Ovary (tissue), 9 donors: ENCODE results near the gene KRTAP5-1. TPM values are rescaled to one million over a fixed set of nuclear protein-coding genes. Genes with fewer than 3 reads are reported as not detected.

ENCODE experiments used
- DNase-seq, 5 donors: peaks; one replicate each; pipeline ENCODE4 v3.0.0-alpha.2; 2019 to 2020
- H3K27ac ChIP-seq, 2 donors: fragments of 200-600 bp; one replicate each; pipeline versions ENCODE4 v1.5.1 to v1.8.0; 2019 to 2022
- H3K27me3 ChIP-seq: fragments of 200-600 bp; one replicate; pipeline ENCODE4 v1.8.0; 2022
- H3K36me3 ChIP-seq: fragments of 200-600 bp; sonication (generic); one replicate; pipeline ENCODE4 v1.5.1; 2019
- H3K4me1 ChIP-seq: one replicate; pipeline ENCODE4 v1.8.1; 2013; ENCODE audit warnings: mild to moderate bottlenecking, moderate library complexity; ENCODE audit not compliant: insufficient read depth
- H3K4me3 ChIP-seq: fragments of 200-600 bp; sonication (generic); one replicate; pipeline ENCODE4 v1.5.1; 2017
- H3K9me3 ChIP-seq, 2 donors: fragments of 200-600 bp in 1 of 2; sonication (generic) in 1 of 2; one replicate each; pipeline versions ENCODE4 v1.5.1 to v1.8.1; 2013 to 2019; ENCODE audit warnings: mild to moderate bottlenecking in 1 of 2, moderate library complexity in 1 of 2
- CTCF ChIP-seq, 3 donors: fragments of 450-650 bp in 2 of 3; fragments of 200-600 bp in 1 of 3; IDR thresholded peaks; one replicate each; pipeline versions ENCODE4 v1.5.1 to v1.8.0; 2016 to 2022; ENCODE audit warnings: antibody characterized with exemption in 3 of 3, mild to moderate bottlenecking in 1 of 3
- EP300 ChIP-seq: sonication (generic); formaldehyde crosslinking; IDR thresholded peaks from one replicate; pipeline ENCODE4 v1.6.1; 2017; ENCODE audit warnings: antibody characterized with exemption
- POLR2A ChIP-seq: fragments of 450-650 bp; IDR thresholded peaks from one replicate; pipeline ENCODE4 v1.6.1; 2017; ENCODE audit warnings: antibody characterized with exemption, mild to moderate bottlenecking, moderate library complexity
- WGBS, 3 donors: extraction: QIAGEN DNeasy Blood & Tissue Kit in 1 of 3; methylation state at CpG; one replicate each; pipeline versions ENCODE4 v1.1.5 to v1.1.7; 2013 to 2017; 5-methylcytosine and 5-hydroxymethylcytosine counted together
- intact Hi-C, 4 donors: fragments of 100-400 bp; cut with DNase I; formaldehyde crosslinking; loops; one replicate each; pipeline versions ENCODE4 v1.11.0 to v1.15.1; 2022 to 2023
- polyA plus RNA-seq, 2 donors: library from polyadenylated mRNA; stranded (reverse); fragments of 200-250 nt in 1 of 2; fragments of 350-450 nt in 1 of 2; fragmentation: Illumina TruSeq in 1 of 2; extraction: RNeasy Lipid Tissue Mini Kit (QIAGEN cat#74804) in 1 of 2; gene quantifications; one replicate each; pipeline ENCODE4 v1.2.3, GENCODE V29; 2013 to 2014
- total RNA-seq, 7 donors: library from RNA; depleted of rRNA in 2 of 7; stranded (reverse); fragments of >200 nt in 2 of 7; fragmentation: NEBNext Ultra II Directional in 3 of 7; extraction: Animal tissue kit (Norgen Biotek cat#: 25700) in 3 of 7; gene quantifications; one replicate each; pipeline versions ENCODE4 v1.1.0 to v1.2.4, GENCODE V29; 2016 to 2023
- donor health status: DM: no; HTN: no; CAD: no; lungs with moderate emphysema.
- donor health status: DM: no; HTN: no; CAD: no.
- donor health status: Bipolar disorder and iron deficiency.
- donor health status: DM: yes; HTN: yes; CAD: no.
- donor health status: DM: no; HTN: no; CAD: no.
- donor health status: DM: yes; HTN: yes; CAD: no.

Gene KRTAP5-1
- total and polyA plus RNA-seq, 9 donors = not detected

GRCh38 chr11:1623716-1624115, 38.6 kb upstream of the KRTAP5-1 start:
- Histone ChIP-seq H3K27ac (no peak overlapping the region), H3K27me3 (no peaks in the 10 kb centered on the region), H3K36me3 (no peaks in the 10 kb centered on the region), H3K4me1 (no peaks in the 10 kb centered on the region), H3K4me3 (no peak overlapping the region), H3K9me3 (no peaks in the 10 kb centered on the region)
- no peak for DNase-seq
- intact Hi-C loops = no loop called here
- TF ChIP-seq CTCF (IDR thresholded peaks at IDR 0.05) (no peak), POLR2A (no peak), EP300 (no peak)
- WGBS, 3 donors = 85 to 89% (median 87%) methylated on average over 9 of the region's 9 CpGs

- no peaks in the 10 kb centered on the region for H3K9me3 ChIP-seq
- intact Hi-C loops = no loop called here
- DNase-seq = no peak
- no peaks in the 10 kb centered on the region for H3K27me3 ChIP-seq
- H3K27ac ChIP-seq = no peak within 1 kb of the TSS
- TF ChIP-seq EP300 (no peak), CTCF (IDR thresholded peaks at IDR 0.05) (no peak), POLR2A (no peak)
- no peaks in the 10 kb centered on the region for H3K36me3 ChIP-seq
- no peak within 1 kb of the TSS for H3K4me3 ChIP-seq
- 28 to 60% (median 41%) methylated on average over 1 of the region's 1 CpG for WGBS, 3 donors
- no peaks in the 10 kb centered on the region for H3K4me1 ChIP-seq
Measured at GRCh38 chr11:1622086-1622485, 37.0 kb upstream of the KRTAP5-1 start, which contains the start of gene KRTAP5-4. Gene KRTAP5-4, minus strand, starts transcription at chr11:1622138. Its CDS starts 45 bp downstream, at chr11:1622093.

- intact Hi-C loops = no loop called here
- DNase-seq = no peak
- H3K27ac ChIP-seq = no peak overlapping the region
- H3K4me3 ChIP-seq = no peak overlapping the region
- no peak for TF ChIP-seq POLR2A
- TF ChIP-seq EP300 = no peak
- no peak for TF ChIP-seq CTCF (IDR thresholded peaks at IDR 0.05)
- no peaks in the 10 kb centered on the region for H3K4me1 ChIP-seq
- H3K36me3 ChIP-seq = no peaks in the 10 kb centered on the region
- no peaks in the 10 kb centered on the region for H3K9me3 ChIP-seq
- H3K27me3 ChIP-seq = no peaks in the 10 kb centered on the region
- WGBS, 3 donors = 45 to 55% (median 47%) methylated on average over 10 of the region's 10 CpGs
Measured at GRCh38 chr11:1619449-1619848, 34.4 kb upstream of the KRTAP5-1 start.

- Histone ChIP-seq H3K4me1 (no peaks in the 10 kb centered on the region), H3K4me3 (no peak overlapping the region), H3K9me3 (no peaks in the 10 kb centered on the region), H3K27me3 (no peaks in the 10 kb centered on the region), H3K36me3 (no peaks in the 10 kb centered on the region), H3K27ac (no peak overlapping the region)
- intact Hi-C loops = no loop called here
- WGBS, 3 donors = 58 to 67% (median 59%) methylated on average over 10 of the region's 10 CpGs
- TF ChIP-seq EP300 (no peak), POLR2A (no peak), CTCF (IDR thresholded peaks at IDR 0.05) (no peak)
- DNase-seq = no peak
Measured at GRCh38 chr11:1618231-1618630, 33.1 kb upstream of the KRTAP5-1 start.
